WTC11 (cell line): ENCODE data around the gene SENP5. TPM values are rescaled to one million over a fixed set of nuclear protein-coding genes. Genes with fewer than 3 reads are reported as not detected.

Experiments
- ATAC-seq: fragments of 200-7000 bp; cut with Tn5 transposase; 2 replicates; pipeline ENCODE4 v1.10.0; 2021; ENCODE audit warnings: mild to moderate bottlenecking, moderate library complexity
- CTCF ChIA-PET: fragments of 300-600 bp; sonication (Branson Sonifier 250); formaldehyde crosslinking; loops from one replicate; lab custom pipeline; 2021; ENCODE audit warnings: antibody characterized with exemption; lab: Charles Lee
- POLR2A ChIA-PET: fragments of 350-600 bp; sonication (Branson Sonifier 250); formaldehyde crosslinking; loops from one replicate; lab custom pipeline; 2021; ENCODE audit warnings: antibody characterized with exemption; lab: Charles Lee
- DNase-seq: peaks from one replicate; pipeline ENCODE4 v3.0.0; 2021; ENCODE audit warnings: low spot score
- H3K27ac Mint-ChIP-seq: 2 replicates; pipeline ENCODE4 v1.8.0; 2021; ENCODE audit warnings: mixed read lengths
- H3K27me3 Mint-ChIP-seq: 2 replicates; pipeline ENCODE4 v1.8.0; 2021; ENCODE audit warnings: low read depth, mild to moderate bottlenecking, moderate library complexity, mixed read lengths
- H3K36me3 Mint-ChIP-seq: 2 replicates; pipeline ENCODE4 v1.8.0; 2021; ENCODE audit warnings: mixed read lengths
- H3K4me1 Mint-ChIP-seq: 2 replicates; pipeline ENCODE4 v1.8.0; 2022; ENCODE audit warnings: mixed read lengths
- H3K4me3 Mint-ChIP-seq: 2 replicates; pipeline ENCODE4 v1.8.0; 2021; ENCODE audit warnings: mild to moderate bottlenecking, moderate library complexity, mixed read lengths
- H3K9me3 Mint-ChIP-seq: 2 replicates; pipeline ENCODE4 v1.8.0; 2021; ENCODE audit warnings: mixed read lengths
- CBFB ChIP-seq: sonication (generic); formaldehyde crosslinking; IDR thresholded peaks from 2 replicates; pipeline ENCODE4 v1.8.1; 2022; ENCODE audit warnings: mild to moderate bottlenecking, low read depth, missing genetic modification reagents
- ESRRA ChIP-seq: sonication (generic); formaldehyde crosslinking; IDR thresholded peaks from 2 replicates; pipeline ENCODE4 v1.8.1; 2022; ENCODE audit warnings: mild to moderate bottlenecking, missing genetic modification reagents, borderline replicate concordance
- GABPB1 ChIP-seq: sonication (generic); formaldehyde crosslinking; IDR thresholded peaks from 2 replicates; pipeline ENCODE4 v1.8.1; 2023; ENCODE audit warnings: mild to moderate bottlenecking, missing genetic modification reagents
- GTF2I ChIP-seq: fragments of 250-450 bp; sonication (Bioruptor Pico); conservative IDR thresholded peaks from 2 replicates; pipeline ENCODE4 v1.4.0; 2021; ENCODE audit warnings: mild to moderate bottlenecking
- KAT7 ChIP-seq: sonication (generic); formaldehyde crosslinking; IDR thresholded peaks from 2 replicates; pipeline ENCODE4 v1.8.1; 2023; ENCODE audit warnings: missing genetic modification reagents, mild to moderate bottlenecking, borderline replicate concordance
- MYBL2 ChIP-seq: sonication (generic); formaldehyde crosslinking; IDR thresholded peaks from 2 replicates; pipeline ENCODE4 v1.8.1; 2023; ENCODE audit warnings: mild to moderate bottlenecking, moderate library complexity, missing genetic modification reagents
- ZNF219 ChIP-seq: sonication (generic); formaldehyde crosslinking; IDR thresholded peaks from 2 replicates; pipeline ENCODE4 v1.8.0; 2023; ENCODE audit warnings: missing genetic modification reagents, mild to moderate bottlenecking, borderline replicate concordance
- ZNF416 ChIP-seq: fragments of 250-450 bp; sonication (Bioruptor Pico); IDR thresholded peaks from 2 replicates; pipeline ENCODE4 v1.9.0; 2021; ENCODE audit warnings: mild to moderate bottlenecking, inconsistent platforms
- total RNA-seq: library from RNA; stranded (reverse); gene quantifications from 3 replicates; pipeline ENCODE4 v1.2.3, GENCODE V29; 2021
- TF ChIP-seq, protein P1 (sequence below): sonication (generic); formaldehyde crosslinking; IDR thresholded peaks from 2 replicates; pipeline ENCODE4 v1.8.0; 2022; ENCODE audit warnings: mild to moderate bottlenecking, missing genetic modification reagents
- TF ChIP-seq, protein P2 (sequence below): sonication (generic); formaldehyde crosslinking; IDR thresholded peaks from 2 replicates; pipeline ENCODE4 v1.8.1; 2023; ENCODE audit warnings: mild to moderate bottlenecking, moderate library complexity, missing genetic modification reagents
- TF ChIP-seq, protein P3 (sequence below): sonication (generic); formaldehyde crosslinking; IDR thresholded peaks from 2 replicates; pipeline ENCODE4 v1.8.1; 2023; ENCODE audit warnings: mild to moderate bottlenecking, missing genetic modification reagents, borderline replicate concordance
- TF ChIP-seq, protein P4 (sequence below): sonication (generic); formaldehyde crosslinking; IDR thresholded peaks from 2 replicates; pipeline ENCODE4 v1.8.0; 2023; ENCODE audit warnings: missing genetic modification reagents, mild to moderate bottlenecking, borderline replicate concordance
- TF ChIP-seq, protein P5 (sequence below): sonication (generic); formaldehyde crosslinking; conservative IDR thresholded peaks from 2 replicates; pipeline ENCODE4 v1.8.1; 2023; ENCODE audit warnings: mild to moderate bottlenecking, low read depth, missing genetic modification reagents, moderate library complexity
- TF ChIP-seq, protein P6 (sequence below): sonication (generic); formaldehyde crosslinking; IDR thresholded peaks from 2 replicates; pipeline ENCODE4 v1.8.1; 2022; ENCODE audit warnings: missing genetic modification reagents, borderline replicate concordance
- TF ChIP-seq, protein P7 (sequence below): sonication (generic); formaldehyde crosslinking; IDR thresholded peaks from 2 replicates; pipeline ENCODE4 v1.8.1; 2023; ENCODE audit warnings: mild to moderate bottlenecking, missing genetic modification reagents

The SENP5 gene
- total RNA-seq, 1 experiment from 2014 or later, result 30.8 TPM

DNA sequence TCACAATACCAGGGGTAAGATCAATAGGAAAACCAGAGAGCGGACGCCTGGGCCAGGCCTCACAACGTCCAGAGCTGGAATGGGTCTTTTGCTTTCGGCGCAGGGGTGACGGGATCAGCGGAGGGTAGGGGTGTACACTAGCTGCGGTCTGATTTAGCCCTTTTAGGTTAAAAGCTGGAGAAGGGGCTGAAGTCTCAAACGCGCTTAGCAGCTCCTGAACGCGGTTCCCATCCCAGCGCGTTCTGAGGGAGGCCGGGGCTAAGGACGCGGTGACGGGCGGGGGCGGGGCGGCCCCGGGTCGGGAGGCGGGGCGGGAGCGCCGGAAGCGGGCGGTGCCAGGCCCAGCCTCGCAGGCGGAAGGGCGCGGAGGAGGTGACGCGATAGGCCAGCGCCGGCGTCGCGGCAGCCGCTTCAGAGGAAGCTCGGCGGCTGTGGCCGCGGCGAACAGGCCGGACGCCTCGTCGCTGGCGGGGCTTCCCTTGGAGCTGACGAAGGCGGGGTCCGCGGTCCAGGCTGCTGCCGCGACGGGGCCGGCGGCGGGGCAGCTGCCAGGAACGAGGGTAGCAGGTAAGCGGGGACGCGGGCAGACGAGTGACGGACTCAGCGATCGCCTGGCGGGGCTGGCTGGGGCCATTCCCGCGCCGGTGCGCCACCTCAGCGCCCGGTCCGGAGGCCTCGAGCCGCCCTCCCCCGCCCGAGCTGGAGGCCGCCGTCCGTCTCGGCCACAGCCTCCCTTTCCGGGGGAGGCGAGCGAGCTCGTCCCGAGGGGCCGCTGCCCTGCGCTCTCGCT lies at the start of gene SENP5 (continued):
- TF ChIP-seq, protein P1, sequence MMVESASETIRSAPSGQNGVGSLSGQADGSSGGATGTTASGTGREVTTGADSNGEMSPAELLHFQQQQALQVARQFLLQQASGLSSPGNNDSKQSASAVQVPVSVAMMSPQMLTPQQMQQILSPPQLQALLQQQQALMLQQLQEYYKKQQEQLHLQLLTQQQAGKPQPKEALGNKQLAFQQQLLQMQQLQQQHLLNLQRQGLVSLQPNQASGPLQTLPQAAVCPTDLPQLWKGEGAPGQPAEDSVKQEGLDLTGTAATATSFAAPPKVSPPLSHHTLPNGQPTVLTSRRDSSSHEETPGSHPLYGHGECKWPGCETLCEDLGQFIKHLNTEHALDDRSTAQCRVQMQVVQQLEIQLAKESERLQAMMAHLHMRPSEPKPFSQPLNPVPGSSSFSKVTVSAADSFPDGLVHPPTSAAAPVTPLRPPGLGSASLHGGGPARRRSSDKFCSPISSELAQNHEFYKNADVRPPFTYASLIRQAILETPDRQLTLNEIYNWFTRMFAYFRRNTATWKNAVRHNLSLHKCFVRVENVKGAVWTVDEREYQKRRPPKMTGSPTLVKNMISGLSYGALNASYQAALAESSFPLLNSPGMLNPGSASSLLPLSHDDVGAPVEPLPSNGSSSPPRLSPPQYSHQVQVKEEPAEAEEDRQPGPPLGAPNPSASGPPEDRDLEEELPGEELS (CRISPR knock-in tag), result no peak
- no peak for TF ChIP-seq GABPB1
- 0 out of 2 replicates have a peak, but pooled peaks have one; percentile 37 for TF ChIP-seq ZNF416 (CRISPR knock-in tag)
- TF ChIP-seq, protein P2, sequence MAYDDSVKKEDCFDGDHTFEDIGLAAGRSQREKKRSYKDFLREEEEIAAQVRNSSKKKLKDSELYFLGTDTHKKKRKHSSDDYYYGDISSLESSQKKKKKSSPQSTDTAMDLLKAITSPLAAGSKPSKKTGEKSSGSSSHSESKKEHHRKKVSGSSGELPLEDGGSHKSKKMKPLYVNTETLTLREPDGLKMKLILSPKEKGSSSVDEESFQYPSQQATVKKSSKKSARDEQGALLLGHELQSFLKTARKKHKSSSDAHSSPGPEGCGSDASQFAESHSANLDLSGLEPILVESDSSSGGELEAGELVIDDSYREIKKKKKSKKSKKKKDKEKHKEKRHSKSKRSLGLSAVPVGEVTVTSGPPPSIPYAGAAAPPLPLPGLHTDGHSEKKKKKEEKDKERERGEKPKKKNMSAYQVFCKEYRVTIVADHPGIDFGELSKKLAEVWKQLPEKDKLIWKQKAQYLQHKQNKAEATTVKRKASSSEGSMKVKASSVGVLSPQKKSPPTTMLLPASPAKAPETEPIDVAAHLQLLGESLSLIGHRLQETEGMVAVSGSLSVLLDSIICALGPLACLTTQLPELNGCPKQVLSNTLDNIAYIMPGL (CRISPR knock-in tag), result peak; percentile 82
- TF ChIP-seq CBFB (CRISPR knock-in tag), result no peak; the same call in 1 of the 2 replicates
- TF ChIP-seq, protein P3, sequence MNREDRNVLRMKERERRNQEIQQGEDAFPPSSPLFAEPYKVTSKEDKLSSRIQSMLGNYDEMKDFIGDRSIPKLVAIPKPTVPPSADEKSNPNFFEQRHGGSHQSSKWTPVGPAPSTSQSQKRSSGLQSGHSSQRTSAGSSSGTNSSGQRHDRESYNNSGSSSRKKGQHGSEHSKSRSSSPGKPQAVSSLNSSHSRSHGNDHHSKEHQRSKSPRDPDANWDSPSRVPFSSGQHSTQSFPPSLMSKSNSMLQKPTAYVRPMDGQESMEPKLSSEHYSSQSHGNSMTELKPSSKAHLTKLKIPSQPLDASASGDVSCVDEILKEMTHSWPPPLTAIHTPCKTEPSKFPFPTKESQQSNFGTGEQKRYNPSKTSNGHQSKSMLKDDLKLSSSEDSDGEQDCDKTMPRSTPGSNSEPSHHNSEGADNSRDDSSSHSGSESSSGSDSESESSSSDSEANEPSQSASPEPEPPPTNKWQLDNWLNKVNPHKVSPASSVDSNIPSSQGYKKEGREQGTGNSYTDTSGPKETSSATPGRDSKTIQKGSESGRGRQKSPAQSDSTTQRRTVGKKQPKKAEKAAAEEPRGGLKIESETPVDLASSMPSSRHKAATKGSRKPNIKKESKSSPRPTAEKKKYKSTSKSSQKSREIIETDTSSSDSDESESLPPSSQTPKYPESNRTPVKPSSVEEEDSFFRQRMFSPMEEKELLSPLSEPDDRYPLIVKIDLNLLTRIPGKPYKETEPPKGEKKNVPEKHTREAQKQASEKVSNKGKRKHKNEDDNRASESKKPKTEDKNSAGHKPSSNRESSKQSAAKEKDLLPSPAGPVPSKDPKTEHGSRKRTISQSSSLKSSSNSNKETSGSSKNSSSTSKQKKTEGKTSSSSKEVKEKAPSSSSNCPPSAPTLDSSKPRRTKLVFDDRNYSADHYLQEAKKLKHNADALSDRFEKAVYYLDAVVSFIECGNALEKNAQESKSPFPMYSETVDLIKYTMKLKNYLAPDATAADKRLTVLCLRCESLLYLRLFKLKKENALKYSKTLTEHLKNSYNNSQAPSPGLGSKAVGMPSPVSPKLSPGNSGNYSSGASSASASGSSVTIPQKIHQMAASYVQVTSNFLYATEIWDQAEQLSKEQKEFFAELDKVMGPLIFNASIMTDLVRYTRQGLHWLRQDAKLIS, result no peak
- 0 out of 2 replicates have a peak, but pooled peaks have one; percentile 45 for TF ChIP-seq MYBL2 (CRISPR knock-in tag)
- TF ChIP-seq, protein P4, sequence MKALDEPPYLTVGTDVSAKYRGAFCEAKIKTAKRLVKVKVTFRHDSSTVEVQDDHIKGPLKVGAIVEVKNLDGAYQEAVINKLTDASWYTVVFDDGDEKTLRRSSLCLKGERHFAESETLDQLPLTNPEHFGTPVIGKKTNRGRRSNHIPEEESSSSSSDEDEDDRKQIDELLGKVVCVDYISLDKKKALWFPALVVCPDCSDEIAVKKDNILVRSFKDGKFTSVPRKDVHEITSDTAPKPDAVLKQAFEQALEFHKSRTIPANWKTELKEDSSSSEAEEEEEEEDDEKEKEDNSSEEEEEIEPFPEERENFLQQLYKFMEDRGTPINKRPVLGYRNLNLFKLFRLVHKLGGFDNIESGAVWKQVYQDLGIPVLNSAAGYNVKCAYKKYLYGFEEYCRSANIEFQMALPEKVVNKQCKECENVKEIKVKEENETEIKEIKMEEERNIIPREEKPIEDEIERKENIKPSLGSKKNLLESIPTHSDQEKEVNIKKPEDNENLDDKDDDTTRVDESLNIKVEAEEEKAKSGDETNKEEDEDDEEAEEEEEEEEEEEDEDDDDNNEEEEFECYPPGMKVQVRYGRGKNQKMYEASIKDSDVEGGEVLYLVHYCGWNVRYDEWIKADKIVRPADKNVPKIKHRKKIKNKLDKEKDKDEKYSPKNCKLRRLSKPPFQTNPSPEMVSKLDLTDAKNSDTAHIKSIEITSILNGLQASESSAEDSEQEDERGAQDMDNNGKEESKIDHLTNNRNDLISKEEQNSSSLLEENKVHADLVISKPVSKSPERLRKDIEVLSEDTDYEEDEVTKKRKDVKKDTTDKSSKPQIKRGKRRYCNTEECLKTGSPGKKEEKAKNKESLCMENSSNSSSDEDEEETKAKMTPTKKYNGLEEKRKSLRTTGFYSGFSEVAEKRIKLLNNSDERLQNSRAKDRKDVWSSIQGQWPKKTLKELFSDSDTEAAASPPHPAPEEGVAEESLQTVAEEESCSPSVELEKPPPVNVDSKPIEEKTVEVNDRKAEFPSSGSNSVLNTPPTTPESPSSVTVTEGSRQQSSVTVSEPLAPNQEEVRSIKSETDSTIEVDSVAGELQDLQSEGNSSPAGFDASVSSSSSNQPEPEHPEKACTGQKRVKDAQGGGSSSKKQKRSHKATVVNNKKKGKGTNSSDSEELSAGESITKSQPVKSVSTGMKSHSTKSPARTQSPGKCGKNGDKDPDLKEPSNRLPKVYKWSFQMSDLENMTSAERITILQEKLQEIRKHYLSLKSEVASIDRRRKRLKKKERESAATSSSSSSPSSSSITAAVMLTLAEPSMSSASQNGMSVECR (CRISPR knock-in tag), result peak; percentile 69; the same call in 1 of the 2 replicates

DNA sequence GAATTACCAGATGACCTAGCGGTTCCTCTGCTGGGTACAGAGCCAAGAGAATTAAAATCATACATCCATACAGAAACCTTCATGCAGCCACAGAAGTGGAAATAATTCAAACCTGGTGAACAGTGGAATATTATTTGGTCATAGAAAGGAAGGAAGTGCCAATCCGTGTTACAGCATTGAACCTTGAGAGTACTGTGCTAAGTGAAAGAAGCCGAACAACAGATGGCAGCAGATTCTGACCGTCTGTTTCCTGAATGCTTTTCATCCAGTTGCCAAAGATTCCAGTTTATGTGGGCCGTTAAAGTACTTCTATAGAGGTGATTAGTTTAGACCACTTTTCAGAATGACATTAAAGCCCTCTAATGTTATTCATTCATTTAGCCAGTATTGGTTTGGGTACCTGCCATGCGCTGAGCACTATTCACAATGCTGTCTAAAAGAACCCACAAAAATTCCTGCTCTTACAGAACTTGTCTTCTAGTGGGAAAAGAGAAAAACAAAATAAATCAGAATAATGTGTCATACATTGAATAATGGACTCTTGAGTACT lies 45.8 kb upstream of the SENP5 start:
- H3K36me3 Mint-ChIP-seq, result peaks cover 68% of the 10 kb centered on the region
- ChIA-PET POLR2A (no interaction called here), CTCF (no interaction called here)
- no peak for DNase-seq
- H3K4me3 Mint-ChIP-seq, result no peak overlapping the region
- no peaks in the 10 kb centered on the region for H3K9me3 Mint-ChIP-seq
- H3K27me3 Mint-ChIP-seq, result no peaks in the 10 kb centered on the region
- no peak overlapping the region for H3K27ac Mint-ChIP-seq
- no peaks in the 10 kb centered on the region for H3K4me1 Mint-ChIP-seq
- ATAC-seq, result no peak
- TF ChIP-seq, protein P5, sequence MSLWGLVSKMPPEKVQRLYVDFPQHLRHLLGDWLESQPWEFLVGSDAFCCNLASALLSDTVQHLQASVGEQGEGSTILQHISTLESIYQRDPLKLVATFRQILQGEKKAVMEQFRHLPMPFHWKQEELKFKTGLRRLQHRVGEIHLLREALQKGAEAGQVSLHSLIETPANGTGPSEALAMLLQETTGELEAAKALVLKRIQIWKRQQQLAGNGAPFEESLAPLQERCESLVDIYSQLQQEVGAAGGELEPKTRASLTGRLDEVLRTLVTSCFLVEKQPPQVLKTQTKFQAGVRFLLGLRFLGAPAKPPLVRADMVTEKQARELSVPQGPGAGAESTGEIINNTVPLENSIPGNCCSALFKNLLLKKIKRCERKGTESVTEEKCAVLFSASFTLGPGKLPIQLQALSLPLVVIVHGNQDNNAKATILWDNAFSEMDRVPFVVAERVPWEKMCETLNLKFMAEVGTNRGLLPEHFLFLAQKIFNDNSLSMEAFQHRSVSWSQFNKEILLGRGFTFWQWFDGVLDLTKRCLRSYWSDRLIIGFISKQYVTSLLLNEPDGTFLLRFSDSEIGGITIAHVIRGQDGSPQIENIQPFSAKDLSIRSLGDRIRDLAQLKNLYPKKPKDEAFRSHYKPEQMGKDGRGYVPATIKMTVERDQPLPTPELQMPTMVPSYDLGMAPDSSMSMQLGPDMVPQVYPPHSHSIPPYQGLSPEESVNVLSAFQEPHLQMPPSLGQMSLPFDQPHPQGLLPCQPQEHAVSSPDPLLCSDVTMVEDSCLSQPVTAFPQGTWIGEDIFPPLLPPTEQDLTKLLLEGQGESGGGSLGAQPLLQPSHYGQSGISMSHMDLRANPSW (CRISPR knock-in tag), result no peak
- no peak for TF ChIP-seq KAT7
- TF ChIP-seq, protein P6, sequence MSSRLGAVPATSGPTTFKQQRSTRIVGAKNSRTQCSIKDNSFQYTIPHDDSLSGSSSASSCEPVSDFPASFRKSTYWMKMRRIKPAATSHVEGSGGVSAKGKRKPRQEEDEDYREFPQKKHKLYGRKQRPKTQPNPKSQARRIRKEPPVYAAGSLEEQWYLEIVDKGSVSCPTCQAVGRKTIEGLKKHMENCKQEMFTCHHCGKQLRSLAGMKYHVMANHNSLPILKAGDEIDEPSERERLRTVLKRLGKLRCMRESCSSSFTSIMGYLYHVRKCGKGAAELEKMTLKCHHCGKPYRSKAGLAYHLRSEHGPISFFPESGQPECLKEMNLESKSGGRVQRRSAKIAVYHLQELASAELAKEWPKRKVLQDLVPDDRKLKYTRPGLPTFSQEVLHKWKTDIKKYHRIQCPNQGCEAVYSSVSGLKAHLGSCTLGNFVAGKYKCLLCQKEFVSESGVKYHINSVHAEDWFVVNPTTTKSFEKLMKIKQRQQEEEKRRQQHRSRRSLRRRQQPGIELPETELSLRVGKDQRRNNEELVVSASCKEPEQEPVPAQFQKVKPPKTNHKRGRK (CRISPR knock-in tag), result no peak
- TF ChIP-seq, protein P7, sequence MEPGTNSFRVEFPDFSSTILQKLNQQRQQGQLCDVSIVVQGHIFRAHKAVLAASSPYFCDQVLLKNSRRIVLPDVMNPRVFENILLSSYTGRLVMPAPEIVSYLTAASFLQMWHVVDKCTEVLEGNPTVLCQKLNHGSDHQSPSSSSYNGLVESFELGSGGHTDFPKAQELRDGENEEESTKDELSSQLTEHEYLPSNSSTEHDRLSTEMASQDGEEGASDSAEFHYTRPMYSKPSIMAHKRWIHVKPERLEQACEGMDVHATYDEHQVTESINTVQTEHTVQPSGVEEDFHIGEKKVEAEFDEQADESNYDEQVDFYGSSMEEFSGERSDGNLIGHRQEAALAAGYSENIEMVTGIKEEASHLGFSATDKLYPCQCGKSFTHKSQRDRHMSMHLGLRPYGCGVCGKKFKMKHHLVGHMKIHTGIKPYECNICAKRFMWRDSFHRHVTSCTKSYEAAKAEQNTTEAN (CRISPR knock-in tag), result no peak
- TF ChIP-seq ZNF219 (CRISPR knock-in tag), result no peak
- no peak for TF ChIP-seq GTF2I (CRISPR knock-in tag)
- TF ChIP-seq ESRRA, result no peak
